HEK293 (cell line): ENCODE measurements around the gene ARID4A.

Experiments used
- CTCF ChIA-PET: fragments of 350-600 bp; formaldehyde crosslinking; extraction: SDS; loops from one replicate; lab custom pipeline; 2021; ENCODE audit warnings: antibody characterized with exemption; lab: Yijun Ruan, JAX
- POLR2A ChIA-PET: fragments of 300-600 bp; formaldehyde crosslinking; extraction: SDS; loops from one replicate; lab custom pipeline; 2020; ENCODE audit warnings: antibody characterized with exemption, inconsistent platforms; lab: Yijun Ruan, JAX
- H3K27ac ChIP-seq: fragments of 200-500 bp; sonication (Bioruptor generic); 2 replicates; pipeline ENCODE4 v1.5.1; 2014; ENCODE audit warnings: low read depth, low read length, control low read depth, inconsistent platforms; ENCODE audit errors: extremely low read depth
- H3K36me3 ChIP-seq, 2 experiments: fragments of 200-500 bp in 1 of 2; sonication (Bioruptor generic) in 1 of 2; 1 replicate in 1 of 2; 2 replicates in 1 of 2; pipeline ENCODE4 v1.5.1; 2014 to 2017; ENCODE audit warnings: inconsistent platforms in 2 of 2, low read length in 2 of 2; ENCODE audit not compliant: control insufficient read depth in 2 of 2, insufficient read depth in 1 of 2
- H3K4me1 ChIP-seq: fragments of 200-500 bp; sonication (Bioruptor generic); 2 replicates; pipeline ENCODE4 v1.5.1; 2014; ENCODE audit warnings: mild to moderate bottlenecking, low read length, inconsistent platforms; ENCODE audit not compliant: control insufficient read depth, insufficient read depth
- H3K4me3 ChIP-seq: 2 replicates; pipeline ENCODE4 v1.5.1; 2011; ENCODE audit warnings: low read depth, mild to moderate bottlenecking, control low read depth, low read length, moderate library complexity
- H3K9me3 ChIP-seq: fragments of 200-500 bp; sonication (Bioruptor generic); 2 replicates; pipeline ENCODE4 v1.5.1; 2014; ENCODE audit warnings: low read depth, low read length, inconsistent platforms; ENCODE audit not compliant: control insufficient read depth, insufficient read depth
- GLI4 ChIP-seq: fragments of 450-650 bp; formaldehyde crosslinking; IDR thresholded peaks from 2 replicates; pipeline ENCODE4 v1.5.1; 2016; ENCODE audit warnings: missing biosample characterization, missing genetic modification characterization
- KLF1 ChIP-seq: fragments of 450-650 bp; formaldehyde crosslinking; IDR thresholded peaks from 2 replicates; pipeline ENCODE4 v1.5.1; 2016; ENCODE audit warnings: missing biosample characterization, missing genetic modification characterization
- MEIS1 ChIP-seq: sonication (generic); formaldehyde crosslinking; IDR thresholded peaks from 2 replicates; pipeline ENCODE4 v1.8.1; 2022; ENCODE audit warnings: missing genetic modification reagents, mild to moderate bottlenecking, borderline replicate concordance
- OVOL3 ChIP-seq: fragments of 450-650 bp; formaldehyde crosslinking; IDR thresholded peaks from 2 replicates; pipeline ENCODE4 v1.5.1; 2016; ENCODE audit warnings: missing biosample characterization, missing genetic modification characterization
- PATZ1 ChIP-seq: fragments of 450-650 bp; formaldehyde crosslinking; IDR thresholded peaks from 2 replicates; pipeline ENCODE4 v1.5.1; 2016; ENCODE audit warnings: missing biosample characterization, missing genetic modification characterization
- PBX3 ChIP-seq: sonication (generic); formaldehyde crosslinking; IDR thresholded peaks from 2 replicates; pipeline ENCODE4 v1.8.1; 2022; ENCODE audit warnings: mild to moderate bottlenecking, moderate library complexity, missing genetic modification reagents
- SETDB1 ChIP-seq: IDR thresholded peaks from one replicate; pipeline ENCODE4 v1.6.1; 2017; ENCODE audit warnings: mild to moderate bottlenecking, low read length, moderate library complexity, mixed read lengths; ENCODE audit not compliant: insufficient read length
- SP2 ChIP-seq: fragments of 450-650 bp; formaldehyde crosslinking; IDR thresholded peaks from 2 replicates; pipeline ENCODE4 v1.5.1; 2016; ENCODE audit warnings: missing biosample characterization, missing genetic modification characterization
- ZBTB48 ChIP-seq: fragments of 450-650 bp; formaldehyde crosslinking; IDR thresholded peaks from 2 replicates; pipeline ENCODE4 v1.5.1; 2016; ENCODE audit warnings: missing biosample characterization, missing genetic modification characterization
- ZNF10 ChIP-seq: fragments of 450-650 bp; formaldehyde crosslinking; IDR thresholded peaks from 2 replicates; pipeline ENCODE4 v1.5.1; 2017; ENCODE audit warnings: missing biosample characterization, missing genetic modification characterization
- ZNF175 ChIP-seq: fragments of 450-650 bp; formaldehyde crosslinking; IDR thresholded peaks from 2 replicates; pipeline ENCODE4 v1.5.1; 2016; ENCODE audit warnings: missing biosample characterization, missing genetic modification characterization
- ZNF26 ChIP-seq: fragments of 450-650 bp; formaldehyde crosslinking; IDR thresholded peaks from 2 replicates; pipeline ENCODE4 v1.5.1; 2016; ENCODE audit warnings: missing biosample characterization, missing genetic modification characterization
- ZNF366 ChIP-seq: fragments of 450-650 bp; formaldehyde crosslinking; conservative IDR thresholded peaks from 2 replicates; pipeline ENCODE4 v1.5.1; 2016; ENCODE audit warnings: missing biosample characterization, missing genetic modification characterization
- ZNF37A ChIP-seq: fragments of 450-650 bp; IDR thresholded peaks from 2 replicates; pipeline ENCODE4 v1.5.1; 2018; ENCODE audit warnings: missing biosample characterization, missing genetic modification characterization
- ZNF398 ChIP-seq: fragments of 450-650 bp; formaldehyde crosslinking; IDR thresholded peaks from 2 replicates; pipeline ENCODE4 v1.5.1; 2017; ENCODE audit warnings: missing biosample characterization, missing genetic modification characterization
- ZNF423 ChIP-seq: fragments of 450-650 bp; formaldehyde crosslinking; IDR thresholded peaks from 2 replicates; pipeline ENCODE4 v1.5.1; 2016; ENCODE audit warnings: missing biosample characterization, missing genetic modification characterization
- ZNF473 ChIP-seq: fragments of 450-650 bp; formaldehyde crosslinking; IDR thresholded peaks from 2 replicates; pipeline ENCODE4 v1.5.1; 2017; ENCODE audit warnings: missing biosample characterization, missing genetic modification characterization
- ZNF529 ChIP-seq: fragments of 450-650 bp; formaldehyde crosslinking; IDR thresholded peaks from 2 replicates; pipeline ENCODE4 v1.5.1; 2017; ENCODE audit warnings: missing genetic modification characterization, missing biosample characterization; ENCODE audit not compliant: insufficient replicate concordance
- ZNF549 ChIP-seq: fragments of 450-650 bp; IDR thresholded peaks from 2 replicates; pipeline ENCODE4 v1.5.1; 2018; ENCODE audit warnings: missing biosample characterization, missing genetic modification characterization, mild to moderate bottlenecking, inconsistent platforms, moderate library complexity
- ZNF580 ChIP-seq: fragments of 450-650 bp; formaldehyde crosslinking; IDR thresholded peaks from 2 replicates; pipeline ENCODE4 v1.5.1; 2016; ENCODE audit warnings: missing biosample characterization, missing genetic modification characterization
- ZNF621 ChIP-seq: fragments of 450-650 bp; formaldehyde crosslinking; IDR thresholded peaks from 2 replicates; pipeline ENCODE4 v1.5.1; 2017; ENCODE audit warnings: missing biosample characterization, missing genetic modification characterization
- ZNF660 ChIP-seq: fragments of 450-650 bp; IDR thresholded peaks from 2 replicates; pipeline ENCODE4 v1.5.1; 2018; ENCODE audit warnings: missing biosample characterization, mild to moderate bottlenecking, missing genetic modification characterization
- ZNF837 ChIP-seq: fragments of 450-650 bp; formaldehyde crosslinking; IDR thresholded peaks from 2 replicates; pipeline ENCODE4 v1.5.1; 2016; ENCODE audit warnings: missing biosample characterization, missing genetic modification characterization
- TF ChIP-seq, protein P1 (sequence below): fragments of 450-650 bp; formaldehyde crosslinking; IDR thresholded peaks from 2 replicates; pipeline ENCODE4 v1.5.1; 2016; ENCODE audit warnings: missing biosample characterization, missing genetic modification characterization, low read depth
- TF ChIP-seq, protein P2 (sequence below): fragments of 450-650 bp; formaldehyde crosslinking; IDR thresholded peaks from 2 replicates; pipeline ENCODE4 v1.5.1; 2016; ENCODE audit warnings: missing biosample characterization, missing genetic modification characterization

Gene ARID4A

GRCh38 chr14:58291646-58292045, 6.7 kb upstream of the ARID4A start:
- ChIA-PET CTCF (interaction anchor here (0.7 kb wide), 1 partner anchor 137 kb away, joined by 3 read pairs; no protein-coding TSS in a partner anchor), POLR2A (interaction anchor here (0.6 to 1.0 kb wide), 2 partner anchors 16 to 47 kb away, joined by 3 read pairs; partner anchors contain the start of gene PSMA3)
- Histone ChIP-seq H3K4me3 (no peak overlapping the region), H3K9me3 (no peaks in the 10 kb centered on the region), H3K4me1 (0 out of 2 replicates have a peak, but pooled peaks cover 4% of the 10 kb centered on the region), H3K27ac (no peak overlapping the region), H3K36me3 (peaks cover 64 to 82% of the 10 kb centered on the region in 2 experiments)
- TF ChIP-seq ZNF366 (tag by site-specific recombination) (no peak), ZNF10 (tag by site-specific recombination) (no peak), ZBTB48 (tag by site-specific recombination) (no peak), OVOL3 (tag by site-specific recombination) (no peak), ZNF549 (no peak), KLF1 (tag by site-specific recombination) (no peak), SETDB1 (no peak), MEIS1 (no peak)
- TF ChIP-seq, protein P1, sequence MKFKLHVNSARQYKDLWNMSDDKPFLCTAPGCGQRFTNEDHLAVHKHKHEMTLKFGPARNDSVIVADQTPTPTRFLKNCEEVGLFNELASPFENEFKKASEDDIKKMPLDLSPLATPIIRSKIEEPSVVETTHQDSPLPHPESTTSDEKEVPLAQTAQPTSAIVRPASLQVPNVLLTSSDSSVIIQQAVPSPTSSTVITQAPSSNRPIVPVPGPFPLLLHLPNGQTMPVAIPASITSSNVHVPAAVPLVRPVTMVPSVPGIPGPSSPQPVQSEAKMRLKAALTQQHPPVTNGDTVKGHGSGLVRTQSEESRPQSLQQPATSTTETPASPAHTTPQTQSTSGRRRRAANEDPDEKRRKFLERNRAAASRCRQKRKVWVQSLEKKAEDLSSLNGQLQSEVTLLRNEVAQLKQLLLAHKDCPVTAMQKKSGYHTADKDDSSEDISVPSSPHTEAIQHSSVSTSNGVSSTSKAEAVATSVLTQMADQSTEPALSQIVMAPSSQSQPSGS (tag by site-specific recombination), result no peak

- Histone ChIP-seq H3K27ac (no peak overlapping the region), H3K4me3 (no peak overlapping the region), H3K9me3 (no peaks in the 10 kb centered on the region), H3K4me1 (0 out of 2 replicates have a peak, but pooled peaks cover 4% of the 10 kb centered on the region), H3K36me3 (peaks cover 60 to 79% of the 10 kb centered on the region in 2 experiments)
- CTCF ChIA-PET, result interaction anchor here (0.7 kb wide), 1 partner anchor 138 kb away, joined by 3 read pairs; no protein-coding TSS in a partner anchor
- POLR2A ChIA-PET, result interaction anchor here (1.0 kb wide), 1 partner anchor 47 kb away, joined by 3 read pairs; the partner anchor contains the start of gene PSMA3
- no peak for TF ChIP-seq OVOL3 (tag by site-specific recombination)
- no peak for TF ChIP-seq ZNF529
- TF ChIP-seq ZNF621, result no peak
- no peak for TF ChIP-seq ZNF837
- TF ChIP-seq ZNF660 (tag by site-specific recombination), result no peak
- TF ChIP-seq ZNF473 (tag by site-specific recombination), result no peak
- no peak for TF ChIP-seq GLI4
- no peak for TF ChIP-seq ZNF175 (tag by site-specific recombination)
- TF ChIP-seq ZNF26, result no peak
- TF ChIP-seq ZNF37A, result no peak
- TF ChIP-seq ZNF423 (tag by site-specific recombination), result no peak
- TF ChIP-seq PATZ1 (tag by site-specific recombination), result no peak
- TF ChIP-seq, protein P2, sequence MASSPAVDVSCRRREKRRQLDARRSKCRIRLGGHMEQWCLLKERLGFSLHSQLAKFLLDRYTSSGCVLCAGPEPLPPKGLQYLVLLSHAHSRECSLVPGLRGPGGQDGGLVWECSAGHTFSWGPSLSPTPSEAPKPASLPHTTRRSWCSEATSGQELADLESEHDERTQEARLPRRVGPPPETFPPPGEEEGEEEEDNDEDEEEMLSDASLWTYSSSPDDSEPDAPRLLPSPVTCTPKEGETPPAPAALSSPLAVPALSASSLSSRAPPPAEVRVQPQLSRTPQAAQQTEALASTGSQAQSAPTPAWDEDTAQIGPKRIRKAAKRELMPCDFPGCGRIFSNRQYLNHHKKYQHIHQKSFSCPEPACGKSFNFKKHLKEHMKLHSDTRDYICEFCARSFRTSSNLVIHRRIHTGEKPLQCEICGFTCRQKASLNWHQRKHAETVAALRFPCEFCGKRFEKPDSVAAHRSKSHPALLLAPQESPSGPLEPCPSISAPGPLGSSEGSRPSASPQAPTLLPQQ, result no peak
- no peak for TF ChIP-seq SP2
- TF ChIP-seq PBX3 (CRISPR knock-in tag), result no peak
- no peak for TF ChIP-seq ZNF398
- TF ChIP-seq ZNF580, result no peak
These were observed 6.2 kb upstream of the ARID4A start for GRCh38 chr14:58292187-58292586.
